H1 (cell line): Measurements from ENCODE around the gene AHRR. TPM values are rescaled to one million over a fixed set of nuclear protein-coding genes. Genes with fewer than 3 reads are reported as not detected.

Experiments used
- ATF2 ChIP-seq: IDR thresholded peaks from 2 replicates; pipeline ENCODE4 v1.6.1; 2012; ENCODE audit warnings: low read length, inconsistent platforms
- BACH1 ChIP-seq: IDR thresholded peaks from 2 replicates; pipeline ENCODE4 v1.6.1; 2012; ENCODE audit warnings: low read length, improper control_type of control experiment
- CHD1 ChIP-seq: IDR thresholded peaks from 2 replicates; pipeline ENCODE4 v1.6.1; 2012; ENCODE audit warnings: low read depth, low read length, improper control_type of control experiment
- FOSL1 ChIP-seq: IDR thresholded peaks from 2 replicates; pipeline ENCODE4 v1.6.1; 2011; ENCODE audit warnings: mild to moderate bottlenecking, low read depth, low read length, moderate library complexity; ENCODE audit not compliant: insufficient read depth
- JUN ChIP-seq: IDR thresholded peaks from 2 replicates; pipeline ENCODE4 v1.6.1; 2011; ENCODE audit warnings: low read depth, mild to moderate bottlenecking, improper control_type of control experiment, low read length
- POLR2A ChIP-seq, 2 experiments: IDR thresholded peaks; 1 replicate in 1 of 2; 2 replicates in 1 of 2; pipeline ENCODE4 v1.6.1; 2011; ENCODE audit warnings: low read depth in 2 of 2, low read length in 2 of 2, mild to moderate bottlenecking in 2 of 2; ENCODE audit errors: control extremely low read depth in 1 of 2
- RAD21 ChIP-seq, 2 experiments: IDR thresholded peaks in 1 of 2; conservative IDR thresholded peaks in 1 of 2; 2 replicates each; pipeline ENCODE4 v1.6.1; 2011; ENCODE audit warnings: low read depth in 2 of 2, low read length in 2 of 2, improper control_type of control experiment in 1 of 2, inconsistent platforms in 1 of 2, mild to moderate bottlenecking in 1 of 2, moderate library complexity in 1 of 2
- SRF ChIP-seq: IDR thresholded peaks from 2 replicates; pipeline ENCODE4 v1.6.1; 2011; ENCODE audit warnings: mild to moderate bottlenecking, low read depth, low read length, moderate library complexity
- TBP ChIP-seq: IDR thresholded peaks from 2 replicates; pipeline ENCODE4 v1.6.1; 2011; ENCODE audit warnings: low read depth, low read length, improper control_type of control experiment
- YY1 ChIP-seq: IDR thresholded peaks from 2 replicates; pipeline ENCODE4 v1.6.1; 2011; ENCODE audit warnings: low read depth, mild to moderate bottlenecking, low read length
- polyA plus RNA-seq, 7 experiments: library from polyadenylated mRNA; depleted of rRNA in 3 of 7; stranded (reverse) in 5 of 7; unstranded in 2 of 7; fragments of >200 nt in 5 of 7; fragments of 200-250 nt in 2 of 7; gene quantifications; 1 replicate in 5 of 7; 2 replicates in 1 of 7; 4 replicates in 1 of 7; pipeline versions ENCODE4 v1.2.1 to v1.2.3, GENCODE V29; 2011 to 2013; ENCODE audit warnings: missing spikeins in 2 of 7, mixed read lengths in 2 of 7
- total RNA-seq: library from RNA; stranded (reverse); fragmentation: NEBNext Ultra II Directional; extraction: Animal tissue kit (Norgen Biotek cat#: 25700); gene quantifications from 2 replicates; pipeline ENCODE4 v1.2.1, GENCODE V29; 2021

AHRR gene
- total and polyA plus RNA-seq, 2 of the 8 experiments (the other 6 are each of a cell fraction or from before 2014, with no cell fraction given) = 0.41 to 0.80 TPM

GRCh38 chr5:390623-391491 is 69.3 kb downstream of the AHRR start (continued):
- TF ChIP-seq FOSL1 = no peak
- no peak for TF ChIP-seq YY1
- TF ChIP-seq JUN = no peak
- no peak for TF ChIP-seq POLR2A (IDR thresholded peaks at IDR 0.05; ENCODE audit: control extremely low read depth in 1 of 2, low read depth in 2 of 2, low read length in 2 of 2)
- no peak for TF ChIP-seq ATF2
- TF ChIP-seq BACH1 = no peak
- TF ChIP-seq CHD1 = no peak
- no peak for TF ChIP-seq TBP
- TF ChIP-seq SRF = no peak
- TF ChIP-seq RAD21 (IDR thresholded peaks at IDR 0.05 in 1 of 2, conservative IDR thresholded peaks at IDR 0.05 in 1 of 2; ENCODE audit: low read depth in 2 of 2, low read length in 2 of 2) = no peak
